Mesendoderm (in vitro differentiated cells): ENCODE results near the gene UNC93A.
A peak's percentile ranks its signal among the peaks of the same experiment; 100 is the strongest.
"Not testable (repeated sequence)": the region's sequence is repeated elsewhere in the genome, so short reads cannot be mapped to it uniquely, and the experiment has no call there.

Source experiments
- DNase-seq: peaks from one replicate; pipeline ENCODE4 v3.0.0; 2013
- H2AK5ac ChIP-seq: 2 replicates; pipeline ENCODE4 v1.6.1; 2013; ENCODE audit warnings: low read length, inconsistent platforms
- H2BK120ac ChIP-seq: 2 replicates; pipeline ENCODE4 v1.6.1; 2013; ENCODE audit warnings: low read depth, mild to moderate bottlenecking, low read length, moderate library complexity, mixed read lengths
- H2BK15ac ChIP-seq: replicated peaks from 2 replicates; pipeline ENCODE4 v1.6.1; 2013; ENCODE audit warnings: low read depth, mild to moderate bottlenecking, moderate library complexity
- H2BK5ac ChIP-seq: 2 replicates; pipeline ENCODE4 v1.6.1; 2013; ENCODE audit warnings: low read length, inconsistent platforms
- H3K18ac ChIP-seq: 2 replicates; pipeline ENCODE4 v1.6.1; 2013; ENCODE audit warnings: mild to moderate bottlenecking, low read length, mixed read lengths
- H3K23ac ChIP-seq: one replicate; pipeline ENCODE4 v1.6.1; 2013; ENCODE audit warnings: low read length
- H3K27ac ChIP-seq: 2 replicates; pipeline ENCODE4 v1.5.1; 2013; ENCODE audit warnings: low read depth, mild to moderate bottlenecking, inconsistent platforms, low read length, moderate library complexity
- H3K27me3 ChIP-seq: 2 replicates; pipeline ENCODE4 v1.6.1; 2013; ENCODE audit warnings: low read length, control low read depth, mild to moderate bottlenecking, inconsistent platforms; ENCODE audit not compliant: insufficient read depth, poor library complexity
- H3K36me3 ChIP-seq: 2 replicates; pipeline ENCODE4 v1.6.1; 2013; ENCODE audit warnings: low read length, inconsistent platforms; ENCODE audit not compliant: control insufficient read depth, insufficient read depth
- H3K4ac ChIP-seq: one replicate; pipeline ENCODE4 v1.6.1; 2013; ENCODE audit warnings: low read depth, mild to moderate bottlenecking, low read length, moderate library complexity
- H3K4me1 ChIP-seq: 2 replicates; pipeline ENCODE4 v1.6.1; 2013; ENCODE audit warnings: low read depth, low read length, inconsistent platforms; ENCODE audit not compliant: control insufficient read depth
- H3K4me2 ChIP-seq: 2 replicates; pipeline ENCODE4 v1.6.1; 2013; ENCODE audit warnings: low read length
- H3K4me3 ChIP-seq: 2 replicates; pipeline ENCODE4 v1.5.1; 2013; ENCODE audit warnings: mild to moderate bottlenecking, low read length
- H3K56ac ChIP-seq: one replicate; pipeline ENCODE4 v1.6.1; 2013; ENCODE audit warnings: low read length
- H3K79me1 ChIP-seq: 2 replicates; pipeline ENCODE4 v1.6.1; 2013; ENCODE audit warnings: low read length, inconsistent platforms
- H3K79me2 ChIP-seq: 2 replicates; pipeline ENCODE4 v1.6.1; 2013; ENCODE audit warnings: mild to moderate bottlenecking, low read length; ENCODE audit not compliant: control insufficient read depth, insufficient read depth
- H3K9ac ChIP-seq: 2 replicates; pipeline ENCODE4 v1.6.1; 2013; ENCODE audit warnings: low read length, inconsistent platforms
- H4K5ac ChIP-seq: one replicate; pipeline ENCODE4 v1.6.1; 2013; ENCODE audit warnings: low read length
- H4K8ac ChIP-seq: one replicate; pipeline ENCODE4 v1.6.1; 2013; ENCODE audit warnings: low read depth, mild to moderate bottlenecking, control low read depth, low read length, moderate library complexity
- WGBS: extraction: QIAGEN DNeasy Blood & Tissue Kit; methylation state at CpG from one replicate; pipeline ENCODE4 v1.1.7; 2013; ENCODE audit warnings: low lambda C conversion rate, missing lambda C conversion rate; ENCODE audit not compliant: insufficient coverage; ENCODE audit errors: extremely low coverage; 5-methylcytosine and 5-hydroxymethylcytosine counted together

The UNC93A gene

DNA sequence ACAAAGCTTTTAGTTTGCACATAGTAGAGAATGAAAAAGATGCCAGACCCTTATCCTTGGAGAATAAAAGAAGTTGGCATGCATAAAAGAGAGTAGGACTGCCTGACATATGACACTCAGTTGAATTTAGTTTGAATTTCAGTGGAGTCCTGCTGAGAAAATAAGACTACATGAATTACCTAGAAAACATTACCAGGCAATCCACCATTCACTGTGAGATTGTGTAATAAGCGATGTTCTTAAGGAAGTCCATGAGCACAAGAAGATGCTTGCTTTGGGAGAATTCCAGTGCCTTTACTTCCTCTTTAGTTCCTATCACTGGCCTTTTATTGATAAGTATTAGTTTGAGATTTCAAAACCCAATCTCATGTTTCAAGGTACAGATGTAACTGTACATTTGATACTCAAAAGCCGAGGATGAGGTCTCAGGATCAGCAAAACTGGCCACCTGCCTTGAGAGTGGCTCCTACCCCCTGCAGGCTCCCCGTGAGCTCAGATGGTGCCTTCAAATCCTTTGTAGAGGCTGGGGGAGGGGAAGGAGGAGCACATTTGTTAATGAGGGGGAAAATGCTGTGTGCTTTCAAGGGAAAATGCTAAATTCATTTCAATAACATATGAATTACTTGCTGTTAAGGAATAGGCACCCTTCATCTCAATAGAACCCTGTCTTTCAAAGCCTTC is 11.2 kb upstream of the UNC93A start:
- Histone ChIP-seq H2AK5ac (no peak overlapping the region), H4K8ac (no peak overlapping the region), H4K5ac (no peak overlapping the region), H2BK5ac (peak overlapping the region; percentile 12), H3K18ac (no peak overlapping the region), H3K9ac (no peak overlapping the region), H3K23ac (no peak overlapping the region), H2BK120ac (no peak overlapping the region), H3K4ac (no peak overlapping the region), H2BK15ac (no peak overlapping the region), H3K4me2 (no peak overlapping the region), H3K79me1 (no peaks in the 10 kb centered on the region), H3K4me1 (peaks cover 15% of the 10 kb centered on the region), H3K27ac (peak overlapping the region; percentile 29), H3K36me3 (no peaks in the 10 kb centered on the region), H3K56ac (peak overlapping the region; percentile 12), H3K4me3 (no peak overlapping the region), H3K79me2 (no peaks in the 10 kb centered on the region), H3K27me3 (no peaks in the 10 kb centered on the region)
- no CpG with 5 or more reads among the region's 3 CpGs for WGBS
- no peak for DNase-seq

DNA sequence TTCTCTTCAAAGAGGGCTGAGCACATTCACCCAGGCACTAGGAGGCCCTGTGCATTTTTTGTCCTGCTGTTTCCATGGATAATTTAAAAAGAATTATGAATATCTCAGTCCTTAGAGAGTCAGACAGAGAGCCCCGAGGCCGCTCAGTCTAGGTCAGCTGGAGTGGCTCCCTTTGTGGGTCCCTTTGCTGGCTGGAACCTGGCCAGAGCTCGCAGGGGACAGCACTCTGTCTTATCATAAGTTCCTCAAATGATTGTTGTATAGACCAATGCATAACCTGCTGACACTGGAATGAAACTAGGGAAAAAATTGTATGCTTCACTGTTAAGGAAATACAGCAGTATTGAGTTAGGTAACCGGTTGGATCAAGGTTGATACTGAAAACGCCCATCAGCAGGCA is 10.6 kb upstream of the UNC93A start:
- Histone ChIP-seq H3K18ac (peak overlapping the region; percentile 72), H4K8ac (peak overlapping the region; percentile 15), H2BK5ac (peak overlapping the region; percentile 29), H3K4ac (peak overlapping the region; percentile 88), H2BK120ac (peak overlapping the region; percentile 88), H3K56ac (peak overlapping the region; percentile 17), H3K27ac (peak overlapping the region; percentile 85), H3K4me1 (peaks cover 15% of the 10 kb centered on the region)
- not testable (repeated sequence) for H3K9ac ChIP-seq, H3K23ac ChIP-seq, H3K36me3 ChIP-seq, H3K27me3 ChIP-seq, H3K79me1 ChIP-seq, DNase-seq, H3K4me2 ChIP-seq, H3K4me3 ChIP-seq, H2BK15ac ChIP-seq, H4K5ac ChIP-seq, H2AK5ac ChIP-seq, H3K79me2 ChIP-seq
- WGBS, result no CpG with 5 or more reads among the region's 5 CpGs

DNA sequence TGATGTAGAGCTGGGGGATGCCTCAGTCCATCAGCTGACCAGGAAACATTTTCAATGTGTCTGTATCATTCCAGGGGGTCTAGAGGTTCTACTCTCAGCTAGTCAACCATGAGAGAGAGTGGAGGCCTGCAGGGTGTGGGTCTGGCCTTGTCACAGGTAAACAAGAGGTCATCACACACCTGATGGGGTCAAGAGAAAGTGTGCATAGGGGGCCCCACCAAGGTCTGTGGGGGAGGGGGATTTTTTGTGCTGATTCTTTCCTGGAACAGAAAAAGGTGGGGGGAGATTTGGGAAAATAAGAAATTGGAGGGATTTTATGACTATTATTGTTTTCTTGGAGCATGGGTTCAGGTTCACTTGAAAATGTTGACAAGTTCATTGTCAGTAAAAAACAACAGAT is 8.9 kb upstream of the UNC93A start:
- Histone ChIP-seq H2BK5ac (no peak overlapping the region), H3K56ac (peak overlapping the region; percentile 53), H3K79me2 (no peaks in the 10 kb centered on the region), H3K23ac (no peak overlapping the region), H4K8ac (no peak overlapping the region), H2BK15ac (no peak overlapping the region), H2AK5ac (peak overlapping the region; percentile 72), H3K36me3 (no peaks in the 10 kb centered on the region), H3K9ac (no peak overlapping the region), H3K4me1 (peaks cover 15% of the 10 kb centered on the region), H3K27ac (no peak overlapping the region), H4K5ac (no peak overlapping the region), H3K79me1 (no peaks in the 10 kb centered on the region), H3K18ac (peak overlapping the region; percentile 19), H3K4me2 (no peak overlapping the region), H2BK120ac (peak overlapping the region; percentile 8), H3K4ac (no peak overlapping the region), H3K4me3 (no peak overlapping the region), H3K27me3 (no peaks in the 10 kb centered on the region)
- DNase-seq, result no peak

DNA sequence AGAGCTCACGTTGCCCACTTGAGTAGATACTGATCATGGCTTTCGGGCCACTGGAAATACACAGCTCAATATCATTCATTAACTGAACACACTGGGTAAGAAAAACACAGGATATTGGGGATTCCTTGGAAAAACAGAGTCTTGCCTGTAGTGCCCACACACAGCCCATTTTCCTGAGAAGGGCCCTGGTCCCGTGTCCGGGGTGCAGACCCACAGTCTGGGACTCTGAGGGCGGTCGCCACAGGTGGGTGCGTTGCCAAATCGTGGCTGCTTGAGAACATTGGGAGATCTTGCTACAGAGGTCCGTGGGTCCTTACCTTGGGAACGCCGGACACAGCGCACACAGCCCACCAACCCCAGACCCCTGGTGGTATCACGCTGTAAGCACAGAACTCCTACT is 6.5 kb upstream of the UNC93A start:
- H3K4me1 ChIP-seq, H3K4me3 ChIP-seq, H4K8ac ChIP-seq, H2AK5ac ChIP-seq, H3K27me3 ChIP-seq, H3K79me1 ChIP-seq, H2BK15ac ChIP-seq, H2BK120ac ChIP-seq, H3K36me3 ChIP-seq, H3K4ac ChIP-seq, H4K5ac ChIP-seq, H3K9ac ChIP-seq, DNase-seq, H3K79me2 ChIP-seq, H3K27ac ChIP-seq, H2BK5ac ChIP-seq, H3K23ac ChIP-seq, H3K4me2 ChIP-seq, H3K56ac ChIP-seq: not testable (repeated sequence)
- no CpG with 5 or more reads among the region's 13 CpGs for WGBS
- peak overlapping the region; percentile 43 for H3K18ac ChIP-seq

DNA sequence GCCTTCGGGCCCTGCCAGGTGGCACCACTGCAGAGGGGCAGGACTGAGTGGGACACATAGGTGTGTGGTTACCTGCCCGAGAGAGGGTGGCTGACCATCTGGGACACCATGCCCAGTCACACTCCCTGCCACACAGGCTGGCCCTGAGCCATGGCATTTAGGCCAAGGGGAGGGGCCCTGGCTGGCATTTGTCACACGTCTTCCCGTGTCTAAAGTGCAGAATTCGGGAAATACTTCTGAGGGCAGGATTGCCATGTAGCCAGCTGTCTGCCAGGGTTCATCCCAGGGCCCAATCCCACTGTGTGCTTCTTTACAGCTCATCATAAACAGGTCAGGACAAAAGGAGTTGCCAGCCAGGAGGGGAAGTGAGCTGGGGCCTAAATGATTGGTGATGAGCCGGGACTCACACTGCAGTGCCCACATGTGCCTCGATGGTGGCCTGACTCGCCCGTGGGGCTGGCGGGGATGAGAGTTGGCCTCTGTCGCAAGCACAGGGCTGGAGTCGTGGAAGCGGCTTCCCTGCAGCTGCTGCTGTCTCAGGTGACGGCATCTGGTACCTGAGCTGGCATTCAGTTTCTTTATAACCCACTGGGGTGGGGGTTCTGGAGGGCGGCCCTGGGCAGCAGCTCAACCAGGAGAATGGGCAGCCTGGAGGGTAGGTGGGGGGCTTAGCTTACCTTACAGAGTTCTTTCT is 5.9 kb upstream of the UNC93A start:
- Histone ChIP-seq H2BK15ac (no peak overlapping the region), H3K79me2 (no peaks in the 10 kb centered on the region), H3K23ac (no peak overlapping the region), H3K4ac (no peak overlapping the region), H3K27ac (no peak overlapping the region), H4K8ac (no peak overlapping the region), H3K9ac (no peak overlapping the region), H3K27me3 (no peaks in the 10 kb centered on the region), H2AK5ac (no peak overlapping the region), H2BK120ac (no peak overlapping the region), H3K18ac (no peak overlapping the region), H3K4me1 (peaks cover 3% of the 10 kb centered on the region), H3K4me3 (no peak overlapping the region), H3K56ac (peak overlapping the region; percentile 56), H3K36me3 (no peaks in the 10 kb centered on the region), H2BK5ac (peak overlapping the region; percentile 27), H4K5ac (no peak overlapping the region), H3K79me1 (no peaks in the 10 kb centered on the region), H3K4me2 (no peak overlapping the region)
- no peak for DNase-seq
- WGBS, result no CpG with 5 or more reads among the region's 15 CpGs
